RWPE1 (cell line): ENCODE results near the gene ETV4.

Source experiments
- CTCF ChIA-PET: fragments of 350-600 bp; sonication (Branson Sonifier 250); formaldehyde crosslinking; extraction: SDS; loops from one replicate; lab custom pipeline; 2021; lab: Yijun Ruan, JAX
- POLR2A ChIA-PET: fragments of 400-600 bp; formaldehyde crosslinking; extraction: SDS; loops from one replicate; lab custom pipeline; 2020; ENCODE audit warnings: antibody characterized with exemption; ENCODE audit not compliant: low non-redundant PET; lab: Yijun Ruan, JAX
- DNase-seq: peaks from one replicate; pipeline ENCODE4 v3.0.0; 2012; ENCODE audit warnings: low spot score
- H3K27ac ChIP-seq: fragments of 450-650 bp; 2 replicates; pipeline ENCODE4 v1.5.1; 2017
- TF ChIP-seq, protein P1 (sequence below): fragments of 450-650 bp; conservative IDR thresholded peaks from 2 replicates; pipeline ENCODE4 v1.5.1; 2017; ENCODE audit warnings: low read depth, mild to moderate bottlenecking

ETV4 gene

GRCh38 chr17:43578699-43579565 is 32.8 kb upstream of the ETV4 start:
- TF ChIP-seq, protein P1, sequence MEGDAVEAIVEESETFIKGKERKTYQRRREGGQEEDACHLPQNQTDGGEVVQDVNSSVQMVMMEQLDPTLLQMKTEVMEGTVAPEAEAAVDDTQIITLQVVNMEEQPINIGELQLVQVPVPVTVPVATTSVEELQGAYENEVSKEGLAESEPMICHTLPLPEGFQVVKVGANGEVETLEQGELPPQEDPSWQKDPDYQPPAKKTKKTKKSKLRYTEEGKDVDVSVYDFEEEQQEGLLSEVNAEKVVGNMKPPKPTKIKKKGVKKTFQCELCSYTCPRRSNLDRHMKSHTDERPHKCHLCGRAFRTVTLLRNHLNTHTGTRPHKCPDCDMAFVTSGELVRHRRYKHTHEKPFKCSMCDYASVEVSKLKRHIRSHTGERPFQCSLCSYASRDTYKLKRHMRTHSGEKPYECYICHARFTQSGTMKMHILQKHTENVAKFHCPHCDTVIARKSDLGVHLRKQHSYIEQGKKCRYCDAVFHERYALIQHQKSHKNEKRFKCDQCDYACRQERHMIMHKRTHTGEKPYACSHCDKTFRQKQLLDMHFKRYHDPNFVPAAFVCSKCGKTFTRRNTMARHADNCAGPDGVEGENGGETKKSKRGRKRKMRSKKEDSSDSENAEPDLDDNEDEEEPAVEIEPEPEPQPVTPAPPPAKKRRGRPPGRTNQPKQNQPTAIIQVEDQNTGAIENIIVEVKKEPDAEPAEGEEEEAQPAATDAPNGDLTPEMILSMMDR: no peak
- ChIA-PET CTCF (interaction anchor here (0.7 to 8.7 kb wide), 3 partner anchors 93 to 1388 kb away, joined by 3 to 141 read pairs (median 4); no protein-coding TSS in a partner anchor), POLR2A (interaction anchor here (0.5 kb wide), 1 partner anchor 15 kb away, joined by 4 read pairs; no protein-coding TSS in a partner anchor)
- peak overlapping the region; percentile 66 for H3K27ac ChIP-seq
- DNase-seq: no peak

- ChIA-PET POLR2A (no interaction called here), CTCF (interaction anchor here (1.3 to 8.7 kb wide), 2 partner anchors 93 to 182 kb away, joined by 3 to 141 read pairs; no protein-coding TSS in a partner anchor)
- TF ChIP-seq, protein P1: no peak
- DNase-seq: no peak
- no peak overlapping the region for H3K27ac ChIP-seq
Observed at GRCh38 chr17:43578404-43578698, 32.2 kb upstream of the ETV4 start.

GRCh38 chr17:43577664-43578403 is 31.7 kb upstream of the ETV4 start:
- POLR2A ChIA-PET: no interaction called here
- CTCF ChIA-PET: interaction anchor here (0.7 to 8.7 kb wide), 4 partner anchors 12 to 200 kb away, joined by 3 to 141 read pairs (median 4); no protein-coding TSS in a partner anchor
- DNase-seq: no peak
- TF ChIP-seq, protein P1: no peak
- H3K27ac ChIP-seq: no peak overlapping the region

GRCh38 chr17:43576563-43577229 is 30.6 kb upstream of the ETV4 start:
- ChIA-PET POLR2A (no interaction called here), CTCF (interaction anchor here (0.5 to 8.7 kb wide), 19 partner anchors 8 to 201 kb away, joined by 3 to 141 read pairs (median 4); no protein-coding TSS in a partner anchor)
- TF ChIP-seq, protein P1: peak; percentile 91

GRCh38 chr17:43574896-43575525 is 28.9 kb upstream of the ETV4 start:
- H3K27ac ChIP-seq: no peak overlapping the region
- TF ChIP-seq, protein P1: no peak
- DNase-seq: no peak
- ChIA-PET CTCF (interaction anchor here (1.5 to 8.7 kb wide), 2 partner anchors 97 to 109 kb away, joined by 7 to 141 read pairs; no protein-coding TSS in a partner anchor), POLR2A (no interaction called here)

More at GRCh38 chr17:43576563-43577229, 30.6 kb upstream of the ETV4 start:
- H3K27ac ChIP-seq: no peak overlapping the region
- DNase-seq: peak; percentile 66
